ENCODE data around the gene MAZ. TPM values are rescaled to one million over a fixed set of nuclear protein-coding genes. Genes with fewer than 3 reads are reported as not detected.
"Not testable (repeated sequence)": the region's sequence is repeated elsewhere in the genome, so short reads cannot be mapped to it uniquely, and the experiment has no call there.

MAZ gene
- total RNA-seq, 1 donor from 2014 or later: 146 TPM

GRCh38 chr16:29790183-29790948 is 16.0 kb upstream of the MAZ start, which contains the start of gene KIF22:
Gene KIF22, plus strand, starts transcription at chr16:29790751. Its CDS starts 9 bp downstream, at chr16:29790760.
- Histone ChIP-seq H3K27ac (peak within 1 kb of the TSS; percentile 76 to 87), H3K9me3 (no peaks in the 10 kb centered on the region), H3K4me1 (peaks cover 0 to 17% of the 10 kb centered on the region in 2 donors), H3K36me3 (no peaks in the 10 kb centered on the region), H3K27me3 (no peaks in the 10 kb centered on the region), H3K4me3 (peak within 1 kb of the TSS; percentile 58 to 89)
- DNase-seq (ENCODE audit: low spot score in 2 of 2): peak; percentile 94 to 100
- TF ChIP-seq CTCF (IDR thresholded peaks at IDR 0.05): peak; percentile 66 to 84 (median 75)
- intact Hi-C loops (cut with DNase I): loop anchor here (1.0 to 5.0 kb wide), 4 partner anchors 15 to 818 kb away; partner anchors contain the start of genes CDIPT, PAGR1 and SPNS1

- no peaks in the 10 kb centered on the region for H3K27me3 ChIP-seq
- intact Hi-C loops (cut with DNase I): loop anchor here (1.0 to 5.0 kb wide), 4 partner anchors 14 to 819 kb away; partner anchors contain the start of genes CDIPT, PAGR1 and SPNS1
- TF ChIP-seq CTCF (IDR thresholded peaks at IDR 0.05): no peak
- H3K36me3 ChIP-seq: no peaks in the 10 kb centered on the region
- H3K4me1 ChIP-seq: peaks cover 0 to 13% of the 10 kb centered on the region in 2 donors
- DNase-seq (ENCODE audit: low spot score in 2 of 2): no peak
- no peaks in the 10 kb centered on the region for H3K9me3 ChIP-seq
- H3K27ac ChIP-seq: peak overlapping the region in 1 of 2 donors; percentile 35
- H3K4me3 ChIP-seq: peak overlapping the region; percentile 55 to 89
Measured at GRCh38 chr16:29790949-29791844, 15.1 kb upstream of the MAZ start.

GRCh38 chr16:29791845-29792807 is 14.2 kb upstream of the MAZ start:
- no peak for TF ChIP-seq CTCF (IDR thresholded peaks at IDR 0.05)
- Histone ChIP-seq H3K4me3 (peak overlapping the region in 1 of 2 donors; percentile 89), H3K27me3 (no peaks in the 10 kb centered on the region), H3K36me3 (peaks cover 4 to 6% of the 10 kb centered on the region in 2 donors), H3K9me3 (no peaks in the 10 kb centered on the region), H3K27ac (no peak overlapping the region), H3K4me1 (peaks cover 0 to 13% of the 10 kb centered on the region in 2 donors)
- intact Hi-C loops (cut with DNase I): loop anchor here (2.0 to 5.0 kb wide), 3 partner anchors 25 to 820 kb away; partner anchors contain the start of genes CDIPT, PAGR1 and SPNS1
- no peak for DNase-seq (ENCODE audit: low spot score in 2 of 2)

GRCh38 chr16:29793153-29793552 is 13.2 kb upstream of the MAZ start:
- H3K4me1 ChIP-seq: peaks cover 0 to 13% of the 10 kb centered on the region in 2 donors
- DNase-seq (ENCODE audit: low spot score in 2 of 2); H3K9me3 ChIP-seq; H3K27ac ChIP-seq; H3K4me3 ChIP-seq; H3K27me3 ChIP-seq: not testable (repeated sequence)
- intact Hi-C loops (cut with DNase I): loop anchor here (5.0 kb wide), 1 partner anchor 821 kb away; the partner anchor contains the start of gene SPNS1
- H3K36me3 ChIP-seq: peaks cover 13 to 14% of the 10 kb centered on the region in 2 donors

- Histone ChIP-seq H3K27me3 (no peaks in the 10 kb centered on the region), H3K36me3 (peaks cover 24% of the 10 kb centered on the region in 2 donors), H3K9me3 (no peaks in the 10 kb centered on the region), H3K4me3 (no peak overlapping the region), H3K27ac (no peak overlapping the region), H3K4me1 (peaks cover 0 to 13% of the 10 kb centered on the region in 2 donors)
- no peak for TF ChIP-seq CTCF (IDR thresholded peaks at IDR 0.05)
- intact Hi-C loops (cut with DNase I): loop anchor here (5.0 kb wide), 1 partner anchor 822 kb away; the partner anchor contains the start of gene SPNS1
- no peak for DNase-seq (ENCODE audit: low spot score in 2 of 2)
Measured at GRCh38 chr16:29794231-29794710, 12.1 kb upstream of the MAZ start.

Measured in ascending aorta (tissue), 2 donors.